G401 (cell line): ENCODE results near the gene PHGDH. TPM values are rescaled to one million over a fixed set of nuclear protein-coding genes. Genes with fewer than 3 reads are reported as not detected.
"Not testable (repeated sequence)": the region's sequence is repeated elsewhere in the genome, so short reads cannot be mapped to it uniquely, and the experiment has no call there.

Experiments used
- DNase-seq: peaks from one replicate; pipeline ENCODE4 v3.0.0-alpha.2; 2015; ENCODE audit warnings: low spot score
- in situ Hi-C: cut with HindIII; loops from 2 replicates; pipeline ENCODE4 v1.10.0; 2016; ENCODE audit warnings: low sequenced_read_pairs, mixed read lengths
- total RNA-seq: library from RNA; depleted of rRNA; stranded (reverse); fragments of >200 nt; shearing (Covaris generic); gene quantifications from 2 replicates; pipeline ENCODE4 v1.2.3, GENCODE V29; 2014; rRNA removed

Gene PHGDH
- total RNA-seq, 1 experiment from 2014 or later: 180 TPM

- DNase-seq: no peak
- in situ Hi-C loops: no loop called here
Observed at GRCh38 chr1:119779869-119780356, 68.2 kb downstream of the PHGDH start.

- in situ Hi-C loops: no loop called here
- no peak for DNase-seq
Observed at GRCh38 chr1:119781434-119782210, 69.9 kb downstream of the PHGDH start.

DNA sequence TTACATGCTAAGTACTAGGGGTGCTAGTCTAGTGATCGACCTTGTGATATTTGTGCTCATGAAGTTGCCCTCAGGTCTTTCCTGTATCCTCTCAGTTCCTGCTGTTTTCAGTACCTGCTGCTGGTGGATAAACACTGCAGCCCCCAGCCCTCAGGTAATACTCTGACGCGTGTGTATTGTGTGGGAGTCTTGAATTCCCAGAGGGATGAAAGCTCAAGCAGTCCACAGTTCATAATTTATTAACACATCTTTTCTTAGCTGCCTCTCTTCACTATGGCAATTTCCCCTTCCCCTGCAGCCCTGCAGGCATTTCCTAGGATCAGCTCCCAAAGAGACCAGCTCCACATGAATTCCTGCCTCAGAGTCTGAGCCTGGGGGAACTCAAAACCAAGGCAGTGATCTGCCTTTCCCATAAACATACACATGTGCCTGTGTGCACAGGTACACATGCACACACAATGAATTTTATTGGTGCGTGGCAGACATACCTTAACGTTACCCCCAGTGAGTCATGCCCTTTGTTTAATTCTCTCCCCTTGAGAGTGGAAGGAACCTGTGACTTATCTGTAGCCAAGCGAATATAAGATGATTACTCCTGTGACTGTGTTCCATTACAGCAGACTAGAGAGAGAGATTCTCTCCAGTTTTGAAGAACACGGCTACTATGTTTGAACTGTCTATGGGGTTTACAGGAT lies 71.0 kb downstream of the PHGDH start:
- in situ Hi-C loops: no loop called here
- no peak for DNase-seq

- in situ Hi-C loops: no loop called here
- DNase-seq: no peak
Observed at GRCh38 chr1:119783354-119784185, 71.8 kb downstream of the PHGDH start.

DNA sequence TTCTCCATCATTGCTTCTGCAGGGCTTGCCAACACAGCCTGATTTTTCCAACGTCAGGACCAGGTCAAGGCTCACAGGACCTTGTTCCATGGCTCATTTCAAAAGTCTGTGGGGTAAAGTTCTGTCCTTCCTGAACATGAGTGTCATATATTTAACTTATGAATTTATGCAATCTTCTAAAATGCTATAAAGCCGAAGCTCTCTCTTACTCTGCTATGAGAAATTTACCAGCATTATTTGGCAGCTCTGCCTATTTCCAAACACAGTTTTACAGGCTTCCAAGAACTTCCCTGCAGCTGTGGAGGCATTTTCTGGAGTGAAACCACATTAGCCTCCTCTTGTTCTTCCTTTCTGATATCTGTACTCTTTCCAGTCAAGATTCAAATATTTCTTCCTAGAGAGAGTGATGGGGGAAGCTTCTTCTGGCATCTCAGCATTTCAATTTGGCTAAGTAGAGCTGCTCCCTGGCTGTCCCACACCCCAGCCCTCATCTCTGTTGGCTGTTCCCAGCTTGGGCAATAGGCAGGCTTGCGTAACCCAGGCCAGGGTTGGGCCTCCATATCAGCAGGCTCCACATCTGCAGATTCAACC lies 72.6 kb downstream of the PHGDH start:
- in situ Hi-C loops: no loop called here
- DNase-seq: no peak

DNA sequence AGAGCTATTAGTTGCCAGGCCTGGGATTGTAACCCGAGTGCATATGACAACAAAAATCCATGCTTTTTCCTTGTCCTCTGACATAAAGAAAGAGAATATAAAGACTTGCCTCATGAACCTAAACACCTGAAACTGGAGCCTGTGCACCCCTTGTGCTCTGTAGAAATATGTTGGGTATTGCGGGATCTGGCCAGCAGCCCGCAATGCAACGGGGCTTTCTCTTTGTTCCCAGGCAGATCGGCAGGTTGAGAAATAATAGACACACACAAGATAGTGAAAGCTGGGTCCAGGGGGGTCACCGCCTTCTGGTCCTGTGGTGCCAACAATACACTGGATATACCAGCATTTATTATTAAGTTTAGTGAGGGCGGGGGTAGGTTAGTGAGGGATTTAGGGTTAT lies 74.3 kb downstream of the PHGDH start:
- in situ Hi-C loops, DNase-seq: not testable (repeated sequence)

- DNase-seq, in situ Hi-C loops: not testable (repeated sequence)
Observed at GRCh38 chr1:119786473-119787050, 74.8 kb downstream of the PHGDH start.

DNA sequence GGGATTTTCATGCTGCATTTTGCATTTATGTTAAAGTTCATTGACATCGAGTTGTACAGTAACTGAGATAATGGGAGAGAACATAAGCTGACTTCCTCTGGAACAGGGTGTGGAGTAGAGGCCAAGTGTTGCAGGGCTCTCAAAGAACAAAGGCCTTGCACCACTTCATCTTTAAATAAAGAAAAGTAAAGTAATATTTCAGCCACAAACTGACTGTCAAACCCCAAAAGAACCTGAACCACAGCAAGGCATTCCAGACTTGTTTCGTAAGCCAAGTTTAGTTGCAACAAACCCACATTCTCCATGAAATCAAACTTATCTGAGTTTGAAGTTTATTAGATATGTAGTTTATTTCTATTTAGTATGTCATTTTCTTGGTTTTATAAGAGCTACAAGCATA lies 76.0 kb downstream of the PHGDH start:
- DNase-seq: no peak
- in situ Hi-C loops: no loop called here

DNA sequence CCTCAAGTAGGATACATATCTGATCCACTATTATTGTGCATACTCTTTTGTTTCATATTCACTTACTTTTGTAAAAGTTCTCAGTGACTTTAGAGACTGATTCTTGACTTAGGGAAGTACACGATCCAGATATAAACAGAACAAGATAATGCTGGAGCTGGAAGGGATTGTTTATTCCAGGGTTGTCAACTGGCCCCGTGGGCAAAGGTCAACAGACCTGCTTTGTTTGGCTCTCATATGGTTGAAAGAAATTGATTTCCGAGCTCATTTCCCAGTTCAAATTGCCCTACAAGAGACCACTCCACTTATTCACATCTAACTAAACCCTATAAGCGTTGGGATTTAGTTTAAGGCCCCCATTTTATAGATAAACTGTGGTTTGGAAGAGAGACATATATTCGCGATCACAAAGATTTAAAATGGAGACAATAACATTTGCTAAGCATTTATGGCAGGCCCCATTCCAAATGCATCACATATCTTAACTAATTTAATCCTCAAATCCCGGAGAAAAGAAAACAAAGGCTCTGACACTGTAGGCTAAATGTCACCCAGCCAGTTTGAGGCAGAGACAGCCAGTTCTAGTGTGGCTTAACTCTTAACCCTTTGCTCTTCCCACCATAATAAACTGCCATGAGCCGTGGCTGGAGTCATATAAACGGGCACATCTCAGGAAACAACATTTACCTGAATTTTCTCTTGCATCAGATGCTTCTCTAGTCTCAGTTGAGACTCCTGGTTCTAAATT lies 78.9 kb downstream of the PHGDH start:
- DNase-seq: no peak
- in situ Hi-C loops: no loop called here

- no peak for DNase-seq
- in situ Hi-C loops: no loop called here
Observed at GRCh38 chr1:119791377-119791776, 79.6 kb downstream of the PHGDH start.

Other genes with a start within 250 kb of the PHGDH start
- gene HSD3B1, start 204.7 kb upstream of the PHGDH start, total RNA-seq: not detected in 2 replicates
- gene ZNF697, start 63.7 kb upstream of the PHGDH start, total RNA-seq: 2.6 and 4.5 TPM in 2 replicates
- not detected in 2 replicates for gene HMGCS2, start 57.0 kb downstream of the PHGDH start, total RNA-seq
- gene REG4, start 99.5 kb downstream of the PHGDH start, total RNA-seq: not detected in 2 replicates
- not detected in 2 replicates for gene ADAM30, start 184.6 kb downstream of the PHGDH start, total RNA-seq